LNCaP clone FGC (cell line): ENCODE measurements around the gene CDKAL1.

ENCODE experiments used
- DNase-seq: peaks from one replicate; pipeline ENCODE4 v3.0.0-alpha.2; 2011; ENCODE audit warnings: low read depth
- H3K4me3 ChIP-seq: 2 replicates; pipeline ENCODE4 v1.5.1; 2011; ENCODE audit warnings: mild to moderate bottlenecking, low read depth, low read length, control low read depth
- TF ChIP-seq, protein P1 (sequence below): IDR thresholded peaks from 2 replicates; pipeline ENCODE4 v1.5.1; 2012; ENCODE audit warnings: mild to moderate bottlenecking; ENCODE audit not compliant: control insufficient read depth, insufficient read depth; ENCODE audit errors: extremely low read depth

Gene CDKAL1

DNA sequence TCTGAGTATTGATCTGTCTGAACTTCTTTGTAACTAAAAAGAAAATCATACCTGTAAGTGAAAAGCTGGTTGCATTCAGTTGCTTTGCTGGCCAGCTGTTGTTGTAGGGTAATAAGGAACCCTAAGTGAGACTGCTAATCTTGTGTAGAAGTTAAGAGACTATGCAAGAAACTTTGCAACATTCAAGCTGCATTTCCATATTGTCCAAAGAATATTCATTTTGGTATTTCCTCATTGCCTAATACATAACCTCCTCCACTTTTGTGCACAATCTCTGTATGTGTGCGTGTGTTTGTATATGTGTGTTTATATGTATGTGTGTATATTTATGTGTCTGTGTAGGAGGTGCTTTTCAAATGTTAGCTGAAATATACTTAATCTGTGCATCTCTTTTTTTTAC is 414.9 kb downstream of the CDKAL1 start:
- H3K4me3 ChIP-seq = no peak overlapping the region
- TF ChIP-seq, protein P1, sequence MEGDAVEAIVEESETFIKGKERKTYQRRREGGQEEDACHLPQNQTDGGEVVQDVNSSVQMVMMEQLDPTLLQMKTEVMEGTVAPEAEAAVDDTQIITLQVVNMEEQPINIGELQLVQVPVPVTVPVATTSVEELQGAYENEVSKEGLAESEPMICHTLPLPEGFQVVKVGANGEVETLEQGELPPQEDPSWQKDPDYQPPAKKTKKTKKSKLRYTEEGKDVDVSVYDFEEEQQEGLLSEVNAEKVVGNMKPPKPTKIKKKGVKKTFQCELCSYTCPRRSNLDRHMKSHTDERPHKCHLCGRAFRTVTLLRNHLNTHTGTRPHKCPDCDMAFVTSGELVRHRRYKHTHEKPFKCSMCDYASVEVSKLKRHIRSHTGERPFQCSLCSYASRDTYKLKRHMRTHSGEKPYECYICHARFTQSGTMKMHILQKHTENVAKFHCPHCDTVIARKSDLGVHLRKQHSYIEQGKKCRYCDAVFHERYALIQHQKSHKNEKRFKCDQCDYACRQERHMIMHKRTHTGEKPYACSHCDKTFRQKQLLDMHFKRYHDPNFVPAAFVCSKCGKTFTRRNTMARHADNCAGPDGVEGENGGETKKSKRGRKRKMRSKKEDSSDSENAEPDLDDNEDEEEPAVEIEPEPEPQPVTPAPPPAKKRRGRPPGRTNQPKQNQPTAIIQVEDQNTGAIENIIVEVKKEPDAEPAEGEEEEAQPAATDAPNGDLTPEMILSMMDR = no peak
- DNase-seq = no peak

GRCh38 chr6:20952699-20953474 is 418.6 kb downstream of the CDKAL1 start:
- DNase-seq = no peak
- H3K4me3 ChIP-seq = no peak overlapping the region
- TF ChIP-seq, protein P1 = no peak

DNA sequence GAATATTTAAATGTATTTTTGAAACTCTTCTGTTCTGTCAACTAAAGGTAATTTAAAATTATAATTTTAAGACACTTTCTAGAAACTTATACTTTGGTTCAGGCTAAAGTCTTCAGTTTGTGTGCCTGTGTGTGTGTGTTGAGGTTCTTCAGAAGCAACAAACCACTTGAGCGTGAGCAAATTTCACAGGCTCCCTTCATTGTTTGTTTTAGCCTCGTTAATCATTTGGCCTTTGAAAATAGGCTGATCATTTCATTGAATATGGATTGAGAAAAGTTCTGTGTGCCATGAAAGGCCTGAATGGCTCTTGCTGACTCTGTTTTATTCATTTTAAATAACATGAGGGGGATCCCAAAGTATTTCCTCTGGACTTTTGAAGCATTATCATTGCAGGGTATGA is 420.1 kb downstream of the CDKAL1 start:
- peak; percentile 49 for DNase-seq
- no peak overlapping the region for H3K4me3 ChIP-seq
- TF ChIP-seq, protein P1 = no peak

DNA sequence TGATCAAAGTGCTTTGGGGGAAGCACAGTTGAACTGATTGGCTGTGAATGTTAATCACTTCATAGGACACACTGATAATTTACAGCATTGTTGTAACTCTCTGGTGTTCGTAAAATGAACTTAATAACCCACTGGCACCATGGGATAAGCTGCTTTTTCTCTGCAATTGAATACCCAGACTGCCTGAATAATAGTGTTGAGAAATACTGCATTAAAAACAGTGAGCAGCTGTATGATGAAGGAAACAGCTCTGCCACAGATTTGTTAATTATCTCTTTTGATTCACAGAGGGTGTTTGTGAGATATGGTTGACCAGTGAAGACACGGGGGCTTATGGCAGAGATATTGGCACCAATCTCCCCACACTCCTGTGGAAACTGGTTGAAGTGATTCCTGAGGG is 420.9 kb downstream of the CDKAL1 start:
- no peak overlapping the region for H3K4me3 ChIP-seq

DNA sequence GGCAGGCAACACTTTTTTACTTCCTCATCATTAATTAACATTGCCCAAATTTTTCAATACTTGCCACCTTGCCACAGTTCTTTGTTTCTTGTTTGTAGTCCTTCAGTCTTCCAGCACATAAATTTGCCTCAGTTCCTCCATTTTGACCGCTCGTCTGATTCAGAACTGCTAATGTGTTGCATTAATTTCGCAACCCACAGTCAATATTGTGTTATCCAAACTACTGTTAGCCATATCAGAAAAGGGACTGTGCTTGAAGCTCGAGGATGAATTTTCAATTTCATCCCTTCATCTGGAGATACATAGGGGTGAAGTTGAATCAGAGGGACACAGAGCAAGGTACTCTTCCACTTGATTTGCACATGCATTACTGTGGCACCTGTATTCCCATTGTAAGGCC is 421.5 kb downstream of the CDKAL1 start:
- DNase-seq = no peak
- TF ChIP-seq, protein P1 = no peak
- H3K4me3 ChIP-seq = no peak overlapping the region

More for the DNA sequence above, 420.9 kb downstream of the CDKAL1 start:
- no peak for DNase-seq
- TF ChIP-seq, protein P1 = no peak

DNA sequence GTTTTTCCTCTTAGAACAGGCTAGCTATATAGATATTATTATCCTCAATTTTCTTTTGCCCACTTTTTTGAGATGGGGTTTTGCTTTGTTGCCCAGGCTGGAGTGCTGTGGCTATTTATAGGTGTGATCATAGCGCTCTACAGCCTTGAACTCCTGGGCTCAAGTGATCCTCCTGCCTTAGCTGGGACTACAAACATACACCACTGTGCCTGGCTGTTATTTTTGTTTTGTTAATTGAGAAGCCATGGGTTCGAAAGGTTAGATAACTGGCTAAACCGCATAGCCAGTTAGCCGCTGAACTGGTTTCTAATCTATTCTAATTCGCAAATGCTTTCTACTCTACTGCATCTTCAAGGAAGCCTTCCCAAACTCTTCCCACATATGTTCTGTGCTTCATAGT is 425.8 kb downstream of the CDKAL1 start:
- H3K4me3 ChIP-seq = no peak overlapping the region
- TF ChIP-seq, protein P1 = no peak
- DNase-seq = no peak

- H3K4me3 ChIP-seq = no peak overlapping the region
- TF ChIP-seq, protein P1 = no peak
- no peak for DNase-seq
Observed at GRCh38 chr6:20965276-20965675, 431.0 kb downstream of the CDKAL1 start.
